CD4-positive, alpha-beta T cell (primary cell): ENCODE data around the gene CDH10. TPM values are rescaled to one million over a fixed set of nuclear protein-coding genes. Genes with fewer than 3 reads are reported as not detected.

ENCODE experiments used
- ATAC-seq: fragments of 200-7000 bp; cut with Tn5 transposase; one replicate; pipeline ENCODE4 v1.10.0; 2022; ENCODE audit warnings: mild to moderate bottlenecking; ENCODE audit not compliant: poor library complexity
- CTCF ChIA-PET: fragments of 350-600 bp; sonication (Branson Sonifier 250); formaldehyde crosslinking; loops from one replicate; lab custom pipeline; 2021; ENCODE audit warnings: antibody characterized with exemption, inconsistent platforms; lab: Charles Lee
- POLR2A ChIA-PET: fragments of 350-600 bp; sonication (Branson Sonifier 250); formaldehyde crosslinking; loops from one replicate; lab custom pipeline; 2021; ENCODE audit warnings: antibody characterized with exemption, inconsistent platforms; lab: Charles Lee
- DNase-seq, 14 experiments: peaks; one replicate each; pipeline ENCODE4 v3.0.0-alpha.2; 2013 to 2020; ENCODE audit warnings: mixed read lengths in 2 of 14
- H3K27ac ChIP-seq, 2 donors: one replicate each; pipeline versions ENCODE4 v1.5.1 to v1.7.0; 2013; ENCODE audit warnings: low read length in 2 of 2, low read depth in 1 of 2, mild to moderate bottlenecking in 1 of 2
- H3K27me3 ChIP-seq, 2 experiments: 1 replicate in 1 of 2; 2 replicates in 1 of 2; pipeline versions ENCODE4 v1.6.1 to v1.7.0; 2013; ENCODE audit warnings: low read length in 2 of 2, control low read depth in 1 of 2, mild to moderate bottlenecking in 1 of 2, moderate library complexity in 1 of 2; ENCODE audit not compliant: insufficient read depth in 2 of 2, control insufficient read depth in 1 of 2
- H3K36me3 ChIP-seq: one replicate; pipeline ENCODE4 v1.6.1; 2013; ENCODE audit warnings: low read length, control low read depth; ENCODE audit not compliant: insufficient read depth
- H3K4me1 ChIP-seq: one replicate; pipeline ENCODE4 v1.6.1; 2013; ENCODE audit warnings: low read length, control low read depth; ENCODE audit not compliant: insufficient read depth
- H3K4me3 ChIP-seq: one replicate; pipeline ENCODE4 v1.5.1; 2013; ENCODE audit warnings: mild to moderate bottlenecking, low read length, moderate library complexity
- H3K9me3 ChIP-seq, 2 experiments: 1 replicate in 1 of 2; 2 replicates in 1 of 2; pipeline versions ENCODE4 v1.6.1 to v1.7.0; 2013; ENCODE audit warnings: low read length in 2 of 2, mild to moderate bottlenecking in 2 of 2, control low read depth in 1 of 2, moderate library complexity in 1 of 2; ENCODE audit not compliant: control insufficient read depth in 1 of 2, insufficient read depth in 1 of 2
- H3K27ac Mint-ChIP-seq: one replicate; pipeline ENCODE4 v1.8.0; 2020; ENCODE audit warnings: mixed read lengths
- H3K27me3 Mint-ChIP-seq: one replicate; pipeline ENCODE4 v1.8.0; 2021; ENCODE audit warnings: mixed read lengths
- H3K36me3 Mint-ChIP-seq: one replicate; pipeline ENCODE4 v1.8.0; 2021; ENCODE audit warnings: low read depth, mixed read lengths
- H3K4me1 Mint-ChIP-seq: one replicate; pipeline ENCODE4 v1.8.0; 2021; ENCODE audit warnings: low read depth, mixed read lengths
- H3K4me3 Mint-ChIP-seq: one replicate; pipeline ENCODE4 v1.8.0; 2020; ENCODE audit warnings: mild to moderate bottlenecking, mixed read lengths
- H3K9me3 Mint-ChIP-seq: one replicate; pipeline ENCODE4 v1.8.0; 2020; ENCODE audit warnings: mixed read lengths
- intact Hi-C, 2 experiments: fragments of 100-400 bp; cut with DNase I in 1 of 2; cut with micrococcal nuclease in 1 of 2; formaldehyde crosslinking; loops; one replicate each; pipeline versions ENCODE4 v1.15.1 to v1.9.0; 2023 to 2025; cut with DNase I, micrococcal nuclease
- total RNA-seq, 174 experiments: library from RNA in 2 of 174; stranded (reverse) in 2 of 174; gene quantifications; one replicate each; pipeline ENCODE4 v1.2.3 and lab custom pipeline; 2021 to 2026
- TF ChIP-seq, protein P1 (sequence below): fragments of 200-600 bp; IDR thresholded peaks from one replicate; pipeline ENCODE4 v1.8.0; 2022; ENCODE audit warnings: antibody characterized with exemption, mild to moderate bottlenecking

Gene CDH10
- total RNA-seq, 2 experiments from 2014 or later: not detected

DNA sequence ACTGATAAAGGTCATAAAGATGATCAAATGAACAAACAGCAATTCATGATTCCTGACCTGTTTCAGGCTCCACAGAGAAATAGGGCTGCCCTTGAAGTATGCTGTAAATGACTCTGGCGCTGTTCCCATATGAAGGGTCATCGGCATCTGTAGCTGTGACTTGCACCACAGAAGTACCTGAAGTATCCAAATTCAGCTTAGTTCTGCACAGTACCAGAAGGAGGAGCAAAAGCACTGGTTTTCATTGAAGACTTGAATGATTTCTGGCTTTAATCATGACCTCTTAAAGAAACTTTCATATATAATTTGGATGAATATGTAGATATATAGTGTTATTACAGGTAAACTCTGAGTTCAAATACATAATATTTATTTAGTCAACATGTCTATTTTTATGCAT, 109.1 kb downstream of the CDH10 start:
- Histone ChIP-seq H3K4me1 (no peaks in the 10 kb centered on the region), H3K27ac (no peak overlapping the region), H3K9me3 (no peaks in the 10 kb centered on the region), H3K27me3 (no peaks in the 10 kb centered on the region), H3K4me3 (no peak overlapping the region), H3K36me3 (no peaks in the 10 kb centered on the region)
- intact Hi-C loops: no loop called here
- no peak for DNase-seq
- ChIA-PET CTCF (no interaction called here), POLR2A (no interaction called here)
- Mint-ChIP-seq H3K27me3 (no peaks in the 10 kb centered on the region), H3K4me3 (no peak overlapping the region), H3K9me3 (peaks cover 5% of the 10 kb centered on the region), H3K4me1 (no peaks in the 10 kb centered on the region), H3K27ac (no peak overlapping the region), H3K36me3 (no peaks in the 10 kb centered on the region)
- no peak for ATAC-seq
- TF ChIP-seq, protein P1, sequence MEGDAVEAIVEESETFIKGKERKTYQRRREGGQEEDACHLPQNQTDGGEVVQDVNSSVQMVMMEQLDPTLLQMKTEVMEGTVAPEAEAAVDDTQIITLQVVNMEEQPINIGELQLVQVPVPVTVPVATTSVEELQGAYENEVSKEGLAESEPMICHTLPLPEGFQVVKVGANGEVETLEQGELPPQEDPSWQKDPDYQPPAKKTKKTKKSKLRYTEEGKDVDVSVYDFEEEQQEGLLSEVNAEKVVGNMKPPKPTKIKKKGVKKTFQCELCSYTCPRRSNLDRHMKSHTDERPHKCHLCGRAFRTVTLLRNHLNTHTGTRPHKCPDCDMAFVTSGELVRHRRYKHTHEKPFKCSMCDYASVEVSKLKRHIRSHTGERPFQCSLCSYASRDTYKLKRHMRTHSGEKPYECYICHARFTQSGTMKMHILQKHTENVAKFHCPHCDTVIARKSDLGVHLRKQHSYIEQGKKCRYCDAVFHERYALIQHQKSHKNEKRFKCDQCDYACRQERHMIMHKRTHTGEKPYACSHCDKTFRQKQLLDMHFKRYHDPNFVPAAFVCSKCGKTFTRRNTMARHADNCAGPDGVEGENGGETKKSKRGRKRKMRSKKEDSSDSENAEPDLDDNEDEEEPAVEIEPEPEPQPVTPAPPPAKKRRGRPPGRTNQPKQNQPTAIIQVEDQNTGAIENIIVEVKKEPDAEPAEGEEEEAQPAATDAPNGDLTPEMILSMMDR: no peak

DNA sequence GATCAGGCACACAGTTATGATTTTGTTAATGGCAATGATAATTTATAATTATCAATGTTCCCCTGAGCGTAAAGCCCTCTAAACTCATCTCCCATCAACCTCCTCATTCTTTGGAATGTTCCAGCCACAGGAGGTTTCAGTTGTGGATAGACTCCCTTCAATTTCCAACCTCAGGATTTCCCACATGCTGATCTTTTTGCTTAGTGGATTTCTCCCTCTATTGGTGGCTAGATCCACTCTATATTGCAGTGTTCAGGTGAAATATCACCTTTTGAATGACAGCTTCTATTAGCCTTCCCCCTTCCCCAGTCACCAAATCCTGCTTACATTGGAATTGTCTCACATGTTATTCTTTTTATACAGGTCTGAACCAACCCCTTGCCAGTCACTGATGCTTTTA, 113.9 kb downstream of the CDH10 start:
- TF ChIP-seq, protein P1: no peak
- Histone ChIP-seq H3K9me3 (no peaks in the 10 kb centered on the region), H3K36me3 (no peaks in the 10 kb centered on the region), H3K4me3 (no peak overlapping the region), H3K27ac (no peak overlapping the region), H3K4me1 (no peaks in the 10 kb centered on the region), H3K27me3 (no peaks in the 10 kb centered on the region)
- CTCF ChIA-PET: no interaction called here
- H3K4me3 Mint-ChIP-seq: no peak overlapping the region
- H3K27ac Mint-ChIP-seq: no peak overlapping the region
- H3K9me3 Mint-ChIP-seq: peaks cover 5% of the 10 kb centered on the region
- no peaks in the 10 kb centered on the region for H3K4me1 Mint-ChIP-seq
- H3K36me3 Mint-ChIP-seq: no peaks in the 10 kb centered on the region
- no peak for ATAC-seq
- POLR2A ChIA-PET: no interaction called here
- DNase-seq: no peak
- intact Hi-C loops: no loop called here
- H3K27me3 Mint-ChIP-seq: no peaks in the 10 kb centered on the region

DNA sequence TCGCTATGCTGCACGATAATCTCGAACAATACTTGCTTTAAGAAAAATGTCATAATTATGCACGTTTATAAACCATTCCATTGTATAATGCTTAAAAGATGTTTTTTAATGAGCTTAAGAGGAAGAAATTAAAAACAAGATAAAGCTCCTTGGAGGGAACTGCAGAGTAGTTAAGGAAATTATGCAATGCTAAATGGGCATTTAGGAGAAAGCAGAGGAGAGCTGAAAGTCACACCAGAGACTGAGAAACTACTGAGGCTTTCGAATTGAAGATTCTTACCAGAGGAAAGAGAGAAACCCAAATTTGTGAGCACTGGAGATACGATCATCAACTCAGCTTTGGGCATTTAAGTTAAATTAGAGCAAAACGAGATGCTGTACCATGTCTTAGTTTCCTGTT, 119.4 kb downstream of the CDH10 start:
- no peak overlapping the region for H3K4me3 Mint-ChIP-seq
- no peak for DNase-seq
- no peaks in the 10 kb centered on the region for H3K27me3 ChIP-seq
- no peak for ATAC-seq
- H3K36me3 ChIP-seq: no peaks in the 10 kb centered on the region
- H3K4me3 ChIP-seq: no peak overlapping the region
- peaks cover 0 to 5% of the 10 kb centered on the region in 2 experiments for H3K9me3 ChIP-seq
- no peaks in the 10 kb centered on the region for H3K36me3 Mint-ChIP-seq
- H3K27me3 Mint-ChIP-seq: no peaks in the 10 kb centered on the region
- POLR2A ChIA-PET: no interaction called here
- no peak overlapping the region for H3K27ac ChIP-seq
- TF ChIP-seq, protein P1: no peak
- intact Hi-C loops: no loop called here
- H3K4me1 Mint-ChIP-seq: no peaks in the 10 kb centered on the region
- H3K4me1 ChIP-seq: no peaks in the 10 kb centered on the region
- no peak overlapping the region for H3K27ac Mint-ChIP-seq
- CTCF ChIA-PET: interaction anchor here (0.9 kb wide), 1 partner anchor 12 kb away, joined by 3 read pairs; no protein-coding TSS in a partner anchor
- H3K9me3 Mint-ChIP-seq: peaks cover 10% of the 10 kb centered on the region
